SW 1271 (cell line): ENCODE measurements around the gene NFKBIZ.

Experiments
- DNase-seq, 2 experiments: peaks; one replicate each; lab custom pipeline; 2025; lab: John Stamatoyannopoulos, UW

Gene NFKBIZ

DNA sequence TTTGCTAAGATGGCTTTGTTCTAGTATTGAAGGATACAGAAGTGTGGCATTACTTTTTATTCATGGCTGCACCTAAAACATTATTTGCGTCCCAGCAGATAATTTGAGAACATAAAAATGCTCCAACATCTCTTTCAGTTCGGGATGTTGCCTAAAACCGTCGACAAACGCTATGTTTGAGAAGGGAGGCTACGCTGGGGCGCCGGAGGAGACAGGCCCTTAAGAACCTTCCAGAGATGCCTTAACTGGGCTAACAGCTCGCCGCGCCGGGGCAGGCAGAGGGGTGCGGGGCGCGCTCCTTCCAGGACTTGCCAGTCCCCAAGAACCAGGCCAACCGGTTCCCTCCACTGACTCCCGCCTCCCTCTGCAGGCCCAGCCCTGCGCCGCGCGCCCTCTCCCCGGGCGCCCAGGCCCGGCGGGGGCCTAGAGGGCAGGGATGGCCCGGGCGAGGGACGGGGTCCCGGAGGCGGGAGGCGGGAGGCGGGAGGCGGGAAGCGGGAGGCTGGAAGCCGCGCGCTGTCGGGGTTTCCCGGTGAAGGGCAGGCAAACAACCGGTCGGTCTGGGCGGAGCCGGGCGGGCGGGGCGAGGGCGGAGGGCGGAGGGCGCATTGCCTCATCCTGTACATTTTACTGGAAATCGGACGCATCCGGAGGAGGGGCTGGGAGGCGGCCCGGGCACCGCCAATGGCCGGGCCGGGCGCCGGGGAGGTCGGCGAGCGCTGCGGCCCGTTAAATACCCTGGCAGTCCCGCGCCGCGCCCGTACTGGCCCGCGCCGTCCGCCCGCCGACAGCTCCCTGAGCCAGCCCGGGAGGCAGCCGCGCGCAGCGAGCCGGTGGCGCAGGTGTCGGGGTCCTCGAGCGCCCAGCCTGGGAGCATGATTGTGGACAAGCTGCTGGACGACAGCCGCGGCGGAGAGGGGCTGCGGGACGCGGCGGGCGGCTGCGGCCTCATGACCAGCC lies at the start of gene NFKBIZ:
Gene NFKBIZ (plus strand): TSS at position 761 of the 960 bp plus-strand sequence. CDS start 115 bp downstream, at position 876.
- DNase-seq: peak; percentile 40 to 89

DNA sequence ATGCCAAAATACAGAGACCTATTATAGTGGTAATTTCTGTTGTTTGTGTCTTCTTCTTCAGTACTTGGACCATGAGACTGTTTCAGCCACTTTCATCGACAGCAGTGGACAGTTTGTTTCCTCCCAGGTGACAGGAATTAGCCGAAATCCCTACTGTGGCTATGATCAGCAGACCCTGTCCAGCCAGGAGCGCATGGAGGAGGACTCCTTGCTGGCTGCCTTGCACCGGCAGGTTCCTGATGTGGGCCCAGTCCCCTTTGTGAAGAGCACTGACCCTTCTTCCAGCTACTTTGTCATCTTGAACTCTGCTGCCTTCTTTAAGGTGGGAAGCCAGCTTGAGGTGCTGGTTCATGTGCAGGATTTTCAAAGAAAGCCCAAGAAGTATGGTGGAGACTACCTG lies 48.1 kb upstream of the NFKBIZ start:
- no peak for DNase-seq

DNA sequence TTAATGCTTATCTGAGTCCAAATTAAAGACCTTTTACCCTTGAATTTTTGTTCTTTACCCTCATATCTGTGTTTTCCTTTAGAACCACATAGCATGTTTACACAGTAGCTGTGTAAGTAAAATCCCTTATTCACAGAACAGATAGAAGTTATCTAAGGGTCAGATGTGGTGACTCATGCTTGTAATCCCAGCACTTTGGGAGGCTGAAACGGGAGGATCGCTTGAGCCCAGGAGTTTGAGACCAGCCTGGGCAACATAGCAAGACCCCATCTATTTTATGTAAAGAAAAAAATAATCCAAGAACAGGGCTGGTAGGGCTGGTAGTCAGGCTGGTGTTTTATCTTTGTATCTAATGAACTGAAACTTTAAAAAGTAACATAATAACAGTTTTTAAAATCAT lies 47.1 kb upstream of the NFKBIZ start:
- no peak for DNase-seq

DNA sequence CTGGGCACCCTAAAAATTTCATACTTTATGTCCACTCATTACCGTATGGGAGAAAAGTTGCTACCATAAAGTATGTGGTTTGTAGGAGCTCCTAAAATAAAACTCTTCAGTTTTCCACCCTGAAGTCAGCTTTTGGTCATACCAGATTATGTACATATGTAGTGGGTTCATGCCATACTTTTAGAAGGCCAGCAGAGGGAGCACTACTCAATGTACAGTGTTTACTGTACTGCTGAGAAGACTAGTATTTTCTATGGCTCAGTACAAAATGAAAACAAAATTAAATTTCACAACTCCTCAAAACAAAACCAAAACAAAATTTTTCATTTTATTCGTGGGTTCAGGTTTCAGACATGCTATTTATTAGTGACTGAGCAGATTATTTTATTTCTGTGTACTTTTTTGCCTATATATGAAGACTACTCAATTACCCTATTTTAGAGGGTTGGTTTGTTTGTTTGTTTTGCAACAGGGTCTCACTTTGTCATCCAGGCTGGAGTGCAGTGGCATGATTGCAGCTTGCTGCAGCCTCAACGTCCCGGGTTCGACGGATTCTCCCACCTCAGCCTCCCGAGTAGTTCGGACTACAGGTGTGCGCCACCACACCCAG lies 46.0 kb upstream of the NFKBIZ start:
- peak; percentile 14 to 73 for DNase-seq

- DNase-seq: no peak
Observed at GRCh38 chr3:101803939-101804338, 45.4 kb upstream of the NFKBIZ start.

DNA sequence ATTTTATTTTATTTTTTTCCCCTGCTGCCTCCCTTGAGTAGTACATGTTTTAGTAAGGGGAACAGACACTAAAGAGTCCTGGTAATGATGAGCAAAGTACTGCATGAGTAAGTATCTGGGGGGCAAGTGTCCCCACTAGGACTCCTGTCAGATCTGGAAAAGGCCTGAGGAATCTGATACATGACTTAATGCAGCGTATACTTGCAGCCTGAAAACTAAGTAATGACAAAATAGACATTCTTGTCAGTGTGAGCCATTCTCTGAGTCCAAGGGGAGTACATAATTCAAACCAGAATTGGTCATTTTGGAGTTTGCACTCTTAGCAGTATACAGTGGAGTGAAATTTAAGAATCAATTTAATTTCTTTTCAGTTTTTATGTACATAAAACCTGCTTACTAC lies 42.8 kb upstream of the NFKBIZ start:
- DNase-seq: no peak

DNA sequence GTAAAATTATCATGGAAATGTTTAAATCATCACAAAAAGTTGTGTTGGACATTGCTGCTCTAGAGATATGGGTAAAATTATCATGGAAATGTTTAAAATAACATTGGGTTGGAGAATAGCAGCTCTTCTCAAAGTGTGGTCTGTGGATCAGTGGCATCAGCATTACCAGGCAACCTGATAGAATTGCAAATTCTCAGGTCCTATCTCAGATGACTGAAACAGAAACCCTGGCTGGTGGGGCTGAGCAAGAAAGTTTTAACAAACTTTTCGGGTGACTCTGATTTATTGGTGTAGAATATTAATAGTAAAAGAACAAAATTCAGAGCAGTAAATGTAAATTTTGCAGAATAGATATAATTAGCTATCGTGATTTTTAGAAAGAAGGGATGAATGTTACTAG lies 41.4 kb upstream of the NFKBIZ start:
- DNase-seq: no peak

DNA sequence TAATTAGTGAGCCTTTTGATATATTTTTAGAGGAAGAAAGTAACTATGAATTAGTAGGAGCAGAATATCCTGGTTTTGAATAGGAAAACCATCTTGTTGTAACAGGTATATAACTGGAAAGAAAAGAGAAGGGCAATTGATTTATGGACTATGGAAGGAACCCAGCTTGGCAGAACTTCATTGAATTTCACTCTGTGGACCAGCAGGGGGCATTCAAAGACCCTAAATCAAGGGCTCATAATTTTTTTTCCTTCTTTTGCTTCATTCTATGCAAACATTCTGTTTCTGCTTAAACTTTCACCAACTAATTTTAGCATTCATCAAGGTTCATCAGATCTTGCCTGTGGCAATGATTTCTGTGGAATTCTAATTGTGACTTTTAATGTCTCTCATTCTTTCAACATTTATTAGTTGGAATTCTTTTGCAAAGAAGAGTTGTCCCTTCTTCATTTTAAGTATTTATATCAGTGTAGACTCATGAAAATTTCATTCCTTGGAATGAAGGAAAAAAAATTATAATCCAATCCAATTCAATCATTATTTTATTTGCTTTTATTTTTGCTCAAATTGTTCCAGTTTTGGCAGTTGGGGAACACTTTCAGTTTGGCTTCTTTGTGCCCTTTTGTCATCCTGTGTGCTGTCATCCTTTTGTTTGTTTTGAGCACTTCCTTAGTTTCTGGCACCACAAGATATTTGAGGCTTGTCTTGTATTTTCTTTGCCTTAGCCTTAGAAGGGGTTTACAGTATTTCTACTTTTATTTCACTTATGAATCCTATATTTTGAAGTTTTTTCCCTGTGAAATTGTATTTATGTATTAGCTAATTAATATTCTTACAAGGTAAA lies 39.9 kb upstream of the NFKBIZ start:
- DNase-seq: peak in 1 of 2 experiments; percentile 50

DNA sequence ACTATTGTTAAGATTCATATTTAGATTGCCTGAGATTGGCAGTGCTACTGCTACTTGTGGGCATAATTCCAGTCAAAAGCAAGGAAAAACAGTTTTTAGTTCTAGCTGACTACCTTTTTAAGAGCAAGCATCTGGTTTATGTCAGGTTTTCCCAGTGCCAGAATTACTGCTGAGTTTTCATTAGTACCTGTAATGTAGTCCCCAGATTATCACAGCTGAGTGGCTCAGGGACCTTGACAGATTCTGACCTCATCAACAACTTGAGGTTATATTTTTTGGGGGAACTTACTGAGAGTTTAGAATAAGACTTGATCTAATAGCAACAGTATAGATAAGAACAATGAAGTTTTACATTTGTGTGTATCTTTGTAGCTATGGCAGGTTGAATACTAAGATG lies 39.3 kb upstream of the NFKBIZ start:
- DNase-seq: no peak

- no peak for DNase-seq
Observed at GRCh38 chr3:101811875-101812274, 37.4 kb upstream of the NFKBIZ start.

DNA sequence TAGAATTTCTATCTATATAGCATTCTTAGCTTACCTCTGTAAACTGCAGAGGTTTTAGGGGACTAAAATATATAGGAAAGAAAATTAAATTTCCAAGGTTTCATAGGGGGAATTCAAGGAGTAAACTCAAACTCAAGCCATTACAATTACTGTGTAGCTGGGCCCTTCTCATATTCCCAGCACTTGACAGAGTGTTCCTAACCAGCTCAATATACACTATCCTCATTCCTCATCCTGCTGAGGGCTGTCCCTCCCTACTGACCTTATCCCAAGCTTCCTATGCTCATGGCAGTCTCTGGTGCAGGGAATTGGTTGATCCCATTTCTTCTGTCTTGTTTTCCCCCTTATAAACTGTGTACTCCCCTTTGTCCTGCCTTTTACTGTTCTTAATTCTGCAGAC lies 36.4 kb upstream of the NFKBIZ start:
- DNase-seq: no peak

GRCh38 chr3:101813817-101814440 lies 35.4 kb upstream of the NFKBIZ start:
- DNase-seq: peak in 1 of 2 experiments; percentile 20

DNA sequence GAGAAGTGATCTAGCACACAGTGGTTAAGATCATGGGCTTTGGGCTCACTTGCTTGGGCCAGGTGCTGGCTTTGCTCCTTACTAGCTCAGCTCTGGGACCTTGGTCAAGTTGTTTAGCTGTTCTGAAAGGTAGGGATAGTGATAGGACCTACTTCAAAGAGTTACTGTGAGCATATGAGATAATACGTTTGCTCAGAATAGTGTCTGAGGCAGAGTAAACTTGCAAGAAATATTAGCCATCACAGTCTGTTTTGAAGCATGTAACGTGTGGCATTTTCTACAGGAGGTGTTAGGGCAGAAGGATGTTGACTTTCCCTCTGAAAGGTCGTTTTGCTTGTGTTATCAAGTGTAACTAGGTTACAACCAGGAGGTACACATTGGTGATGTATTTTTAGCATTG lies 34.5 kb upstream of the NFKBIZ start:
- no peak for DNase-seq

DNA sequence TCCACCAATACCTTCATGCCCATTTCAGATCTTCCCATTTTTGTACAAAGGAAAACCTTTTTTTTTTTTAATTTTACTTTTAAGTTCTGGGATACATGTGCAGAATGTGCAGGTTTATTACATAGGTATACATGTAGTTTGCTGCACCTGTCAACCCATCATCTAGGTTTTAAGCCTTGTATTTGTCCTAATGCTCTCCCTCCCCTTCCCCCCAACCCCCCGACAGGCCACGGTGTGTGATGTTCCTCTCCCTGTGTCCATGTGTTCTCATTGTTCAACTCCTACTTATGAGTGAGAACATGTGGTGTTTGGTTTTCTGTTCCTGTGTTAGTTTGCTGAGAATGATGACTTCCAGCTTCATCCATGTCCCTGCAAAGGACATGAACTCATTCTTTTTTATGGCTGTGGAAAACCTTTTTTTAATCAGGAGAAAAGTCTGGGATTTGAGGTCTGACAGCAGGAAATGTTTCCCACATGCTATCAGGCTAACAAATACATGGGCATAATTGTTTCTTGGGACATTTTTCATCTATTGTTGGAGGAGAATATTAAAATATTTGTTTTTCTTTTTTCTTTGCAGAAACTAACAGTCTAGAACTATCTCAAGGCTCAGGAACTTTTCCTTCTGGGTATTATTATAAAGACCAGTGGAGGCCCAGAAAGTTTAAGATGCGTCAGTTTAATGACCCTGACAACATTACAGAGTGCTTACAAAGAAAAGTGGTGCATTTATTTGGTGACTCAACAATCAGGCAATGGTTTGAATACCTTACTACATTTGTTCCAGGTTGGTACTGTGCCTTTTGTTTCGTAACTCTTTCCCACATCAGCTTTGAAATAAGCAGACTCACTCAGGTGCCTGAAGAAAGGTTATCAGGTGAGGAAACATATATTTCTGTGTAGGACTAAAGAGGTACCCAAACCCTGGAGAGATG lies 32.8 kb upstream of the NFKBIZ start:
- DNase-seq: no peak

- DNase-seq: no peak
Observed at GRCh38 chr3:101817992-101818391, 31.3 kb upstream of the NFKBIZ start.

DNA sequence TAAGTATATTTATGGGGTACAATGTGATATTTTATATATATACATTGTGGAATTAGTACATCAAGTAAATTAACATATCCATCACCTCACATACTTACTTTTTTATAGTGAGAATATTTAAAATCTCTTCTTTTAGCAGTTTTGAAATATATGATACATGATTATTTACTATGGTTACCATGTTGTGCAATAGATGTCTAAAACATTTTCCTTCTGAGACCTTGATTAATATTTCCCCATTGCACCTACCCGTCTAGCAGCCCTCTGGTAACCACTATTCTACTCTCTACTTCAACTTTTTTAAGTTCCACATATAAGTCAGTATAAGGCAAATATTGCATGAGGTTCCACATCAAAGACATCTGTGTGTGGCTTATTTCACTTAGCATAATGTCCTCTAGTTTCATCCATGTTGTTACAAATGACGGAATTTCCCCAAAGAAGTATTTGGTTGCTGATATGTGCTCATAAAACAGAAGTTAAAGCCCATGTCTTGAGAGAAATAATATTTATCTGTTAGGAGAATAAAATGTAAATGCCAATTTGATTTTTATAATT lies 29.6 kb upstream of the NFKBIZ start:
- no peak for DNase-seq

DNA sequence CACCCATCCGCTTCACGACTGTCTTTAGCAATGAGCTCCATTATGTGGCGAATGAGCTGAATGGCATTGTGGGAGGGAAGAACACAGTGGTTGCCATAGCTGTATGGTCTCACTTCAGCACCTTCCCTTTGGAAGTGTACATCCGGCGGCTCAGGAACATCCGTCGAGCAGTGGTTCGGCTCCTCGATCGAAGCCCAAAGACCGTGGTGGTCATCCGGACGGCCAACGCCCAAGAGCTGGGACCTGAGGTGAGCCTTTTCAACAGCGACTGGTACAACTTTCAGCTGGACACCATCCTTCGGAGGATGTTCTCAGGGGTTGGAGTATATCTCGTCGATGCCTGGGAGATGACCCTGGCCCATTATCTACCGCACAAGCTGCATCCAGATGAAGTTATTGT lies 27.8 kb upstream of the NFKBIZ start:
- DNase-seq: no peak

GRCh38 chr3:101823525-101823924 lies 25.8 kb upstream of the NFKBIZ start:
- DNase-seq: no peak

DNA sequence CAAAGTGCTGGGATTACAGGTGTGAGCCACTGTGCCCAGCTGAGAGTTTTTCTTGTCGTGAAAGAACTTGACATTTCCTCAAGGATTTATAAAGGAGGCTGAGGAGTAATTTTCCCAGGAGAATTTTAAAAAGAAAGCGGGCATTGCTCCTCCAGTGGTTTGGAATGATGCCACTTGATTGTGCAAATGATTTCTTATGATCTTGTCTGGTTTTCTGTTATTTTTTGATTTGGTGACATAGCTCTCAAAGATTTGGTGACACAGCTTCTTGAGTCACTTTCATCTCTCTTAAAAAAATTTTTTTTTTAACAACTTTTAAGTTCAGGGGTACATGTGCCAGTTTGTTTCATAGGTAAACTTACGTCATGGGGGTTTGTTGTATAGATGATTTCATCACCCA lies 24.6 kb upstream of the NFKBIZ start:
- DNase-seq: no peak

- no peak for DNase-seq
Observed at GRCh38 chr3:101825904-101826445, 23.3 kb upstream of the NFKBIZ start.
